Measurements from ENCODE around the gene KRTAP24-1.

KRTAP24-1 gene

GRCh38 chr21:30233228-30234020 lies 49.3 kb downstream of the KRTAP24-1 start:
- no peak for DNase-seq

GRCh38 chr21:30232011-30232410 lies 50.7 kb downstream of the KRTAP24-1 start:
- no peak for DNase-seq

All from NCI-H2107 (cell line).